HG02981 (cell line): ENCODE measurements around the gene MEI1.

Experiments
- ATAC-seq: cut with Tn5 transposase; IDR thresholded peaks from one replicate; pipeline ENCODE4 v1.9.1; 2021; ENCODE audit warnings: mild to moderate bottlenecking, moderate library complexity; ENCODE audit not compliant: unreplicated experiment

Gene MEI1

DNA sequence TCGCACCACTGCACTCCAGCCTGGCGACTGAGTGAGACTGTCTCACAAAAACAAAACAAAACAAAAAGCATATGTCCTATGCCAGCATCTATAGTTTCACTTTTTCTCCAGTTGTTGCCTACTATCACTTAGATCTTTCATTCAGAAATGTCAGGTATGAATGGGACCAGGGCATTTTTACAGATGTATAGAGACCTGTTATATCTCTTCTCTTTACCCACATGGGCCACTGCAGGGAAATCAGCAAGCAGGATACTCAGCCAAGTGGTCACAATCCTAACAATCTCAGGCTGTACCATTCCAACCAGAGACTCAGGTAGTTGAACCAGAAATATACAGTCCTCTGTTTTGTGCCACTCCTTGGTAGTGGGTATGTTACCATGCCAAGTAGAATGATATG is 117.6 kb downstream of the MEI1 start:
- no peak for ATAC-seq

DNA sequence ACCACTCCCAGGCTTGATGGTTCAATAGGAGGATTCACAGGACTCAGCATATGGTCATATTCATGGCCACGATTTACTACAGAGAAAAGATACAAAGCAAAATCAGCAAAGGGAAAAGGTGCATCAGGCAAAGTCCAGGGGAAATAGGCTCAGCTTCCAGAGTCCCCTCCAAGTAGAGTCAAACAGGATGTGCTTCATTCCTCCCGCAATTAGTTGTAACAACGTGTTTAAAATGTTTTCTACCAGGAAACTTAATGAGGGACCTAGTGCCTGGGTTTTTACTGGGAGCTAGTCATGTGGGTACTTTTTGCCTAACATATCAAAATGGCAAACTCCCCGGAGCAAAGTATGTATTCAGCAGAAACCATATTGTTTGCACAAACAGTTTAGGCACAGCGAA is 118.7 kb downstream of the MEI1 start:
- no peak for ATAC-seq

DNA sequence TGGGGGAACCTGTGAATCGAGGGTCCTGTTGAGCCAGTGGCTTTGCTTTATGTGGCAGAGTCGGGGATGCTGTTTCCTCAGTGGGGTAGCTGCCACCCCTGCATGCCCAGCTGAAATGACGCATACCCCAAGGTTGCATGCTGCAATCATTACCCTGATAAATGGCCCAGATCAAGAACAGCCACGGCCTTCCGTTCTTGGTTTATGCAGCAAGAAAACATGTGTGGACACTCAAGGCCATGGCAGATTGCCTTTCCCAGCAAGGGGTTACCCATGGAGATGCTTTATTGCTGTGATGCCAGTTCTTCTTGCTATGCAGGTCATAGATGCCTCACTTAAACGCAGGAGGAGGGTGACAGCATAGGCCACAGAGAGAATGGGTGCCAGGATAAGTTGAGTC is 119.3 kb downstream of the MEI1 start:
- no peak for ATAC-seq

DNA sequence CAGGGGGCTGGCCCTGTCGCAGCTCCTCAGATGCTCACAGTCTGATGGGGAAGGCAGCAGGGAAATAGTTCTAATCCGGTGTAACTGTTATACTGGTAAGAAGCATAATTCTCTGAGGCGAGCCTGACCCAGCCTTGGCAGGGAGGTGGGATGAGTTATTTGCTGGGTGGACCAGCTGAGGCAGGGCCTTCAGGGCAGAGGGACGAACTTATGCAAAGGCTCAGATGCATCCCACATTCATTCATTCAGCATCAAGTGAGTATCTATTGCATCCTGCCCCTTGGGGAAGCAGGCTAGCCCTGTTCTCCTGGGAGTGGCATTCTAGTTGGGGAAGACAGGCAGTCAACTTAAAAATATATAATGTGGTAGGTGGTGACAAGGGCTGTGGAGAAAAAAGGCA is 120.0 kb downstream of the MEI1 start:
- ATAC-seq = no peak

DNA sequence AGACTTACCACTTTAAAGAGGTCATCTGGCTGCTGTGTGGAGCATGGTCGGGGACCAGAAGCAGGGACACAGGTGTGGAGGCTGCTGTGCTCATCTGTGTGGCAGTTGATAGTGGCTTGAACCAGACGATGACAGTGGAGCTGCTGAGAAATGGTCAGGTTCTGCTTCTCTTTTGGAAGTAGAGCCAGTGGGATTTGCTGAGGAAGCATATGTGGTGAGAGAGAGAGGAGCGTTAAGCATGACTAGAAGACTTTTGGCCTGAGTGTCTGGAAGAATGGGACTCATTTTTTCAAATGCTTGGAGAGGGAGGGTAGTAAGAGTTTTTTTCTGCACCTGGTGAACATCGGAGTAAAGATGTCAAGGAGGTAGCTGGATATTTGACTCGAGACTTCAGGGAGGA is 121.1 kb downstream of the MEI1 start:
- no peak for ATAC-seq

DNA sequence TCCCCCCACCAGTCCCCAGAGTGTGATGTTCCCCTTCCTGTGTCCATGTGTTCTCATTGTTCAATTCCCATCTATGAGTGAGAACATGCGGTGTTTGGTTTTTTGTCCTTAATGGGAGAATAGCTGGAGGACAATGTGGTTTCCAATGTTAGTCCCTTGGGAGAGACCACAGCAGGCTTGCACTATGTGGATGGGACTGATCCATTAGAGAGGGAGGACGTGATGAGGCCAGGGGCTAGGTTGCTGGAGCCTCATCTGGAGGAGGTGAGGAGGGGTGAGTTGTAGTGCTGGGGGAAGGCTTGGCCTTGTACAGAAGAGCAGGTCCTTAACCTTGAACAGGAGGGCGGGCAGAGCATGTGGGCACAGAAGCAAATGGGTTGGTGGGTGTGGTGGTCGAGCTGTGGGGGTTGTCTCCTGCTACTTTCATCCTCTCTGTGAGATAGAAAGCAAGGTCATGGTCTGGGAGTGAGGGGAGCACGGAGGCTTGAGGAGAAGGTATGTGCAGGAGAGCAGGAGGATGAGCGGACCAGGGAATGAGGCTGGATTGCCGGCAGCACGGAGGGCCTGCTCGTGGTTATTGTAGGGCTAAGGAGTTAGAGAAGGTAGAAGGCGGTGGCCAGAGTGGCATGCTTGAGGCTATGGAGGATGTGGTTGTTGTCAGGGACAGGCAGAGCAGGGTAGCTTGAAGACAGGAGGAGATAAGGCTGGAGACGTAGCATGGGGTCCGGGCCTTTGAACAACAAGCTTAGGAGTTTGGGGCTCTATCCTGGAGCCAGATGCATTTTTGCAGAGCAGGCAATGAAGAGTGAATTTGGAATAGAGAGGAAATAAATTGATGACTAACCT is 122.4 kb downstream of the MEI1 start:
- no peak for ATAC-seq

DNA sequence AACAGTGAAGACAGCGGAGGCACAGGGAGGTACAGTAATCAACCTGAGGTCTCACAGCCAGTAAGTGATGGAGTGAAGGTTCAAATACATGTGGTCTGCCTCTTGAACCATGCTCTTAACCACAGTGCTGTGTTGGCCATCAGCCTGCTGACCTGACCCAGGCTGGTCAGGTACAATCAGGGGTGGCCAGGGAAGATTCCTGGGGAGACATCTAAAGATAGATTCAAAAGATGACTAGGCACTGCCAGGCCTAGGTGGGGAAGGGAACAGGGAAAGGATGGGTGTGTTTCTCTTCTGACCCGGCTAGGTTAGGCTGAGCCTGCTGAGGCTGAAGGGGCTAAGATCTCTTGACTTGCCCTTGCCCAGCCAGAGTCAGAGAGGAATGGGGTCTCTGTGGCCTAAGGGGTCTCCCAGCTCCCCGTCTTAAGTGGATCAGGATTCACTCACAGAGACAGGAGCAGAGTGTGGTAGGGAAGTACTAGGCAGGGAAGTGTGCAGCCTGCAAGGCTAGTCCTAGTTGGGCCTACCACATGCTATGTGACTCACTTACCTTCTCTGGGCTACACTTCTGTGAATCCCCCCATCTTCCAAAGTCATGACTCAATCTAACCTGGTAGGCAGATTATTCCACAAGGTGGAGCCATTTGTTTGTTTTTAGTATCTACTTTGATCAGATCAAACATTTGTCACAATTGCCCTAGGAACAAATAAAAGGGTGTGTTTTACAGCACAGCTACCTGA is 123.2 kb downstream of the MEI1 start:
- no peak for ATAC-seq

DNA sequence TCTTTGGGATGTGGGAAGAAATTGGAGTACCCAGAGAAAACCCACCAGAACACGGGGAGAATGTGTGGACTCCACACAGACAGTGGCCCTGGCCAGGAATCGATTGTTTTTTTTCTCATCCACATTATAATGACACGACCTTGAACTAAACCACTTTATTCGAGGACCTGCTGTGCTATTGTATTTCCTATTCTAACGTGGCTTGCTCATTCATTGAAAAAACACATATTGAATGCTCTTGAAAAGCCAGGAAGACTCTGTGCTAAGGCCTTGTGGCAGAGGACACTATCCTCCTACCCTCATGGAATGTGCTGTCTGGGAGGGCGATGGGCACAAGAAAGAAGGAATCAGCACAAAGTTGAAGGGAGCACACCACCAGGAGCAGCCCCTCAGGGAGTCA is 124.5 kb downstream of the MEI1 start:
- no peak for ATAC-seq

DNA sequence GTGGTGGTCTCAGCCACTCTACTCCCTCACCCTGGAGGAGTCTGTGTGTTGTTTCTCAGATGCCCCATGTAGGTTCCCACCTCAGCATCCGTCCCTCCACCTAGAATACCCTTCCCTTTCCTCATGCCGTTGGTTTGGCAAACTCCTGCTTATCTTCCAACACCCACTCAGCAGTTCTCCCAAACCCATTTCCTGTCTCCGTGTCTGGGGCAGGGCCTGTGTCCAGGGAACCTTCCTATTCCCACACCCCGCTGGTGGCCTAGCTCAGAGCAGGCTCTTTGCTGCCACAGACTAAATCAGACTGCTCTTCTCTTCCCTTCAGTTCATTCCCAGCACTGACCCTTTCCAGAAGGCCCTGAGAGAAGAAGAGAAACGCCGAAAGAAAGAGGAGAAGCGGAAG is 126.1 kb downstream of the MEI1 start:
- ATAC-seq = no peak

DNA sequence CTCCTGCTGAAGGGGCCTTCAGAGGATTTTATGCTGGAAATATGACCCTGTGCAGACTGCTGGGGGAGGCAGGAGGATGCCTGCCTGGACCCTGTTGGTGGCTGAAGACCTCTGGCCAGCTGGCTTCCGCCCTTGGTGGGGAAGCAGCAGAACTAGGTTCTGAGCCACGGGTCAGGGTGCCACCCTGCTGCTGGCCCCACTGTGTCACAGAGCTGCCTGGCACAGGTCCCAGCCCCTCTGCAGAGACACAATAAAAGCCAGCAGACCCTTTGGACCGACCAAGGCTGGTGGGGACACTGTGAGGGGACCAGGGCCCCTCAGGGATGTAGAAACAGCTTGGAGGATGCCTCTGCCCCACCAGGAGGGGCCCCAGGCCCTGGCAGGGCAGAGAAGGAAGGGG is 126.7 kb downstream of the MEI1 start:
- no peak for ATAC-seq

DNA sequence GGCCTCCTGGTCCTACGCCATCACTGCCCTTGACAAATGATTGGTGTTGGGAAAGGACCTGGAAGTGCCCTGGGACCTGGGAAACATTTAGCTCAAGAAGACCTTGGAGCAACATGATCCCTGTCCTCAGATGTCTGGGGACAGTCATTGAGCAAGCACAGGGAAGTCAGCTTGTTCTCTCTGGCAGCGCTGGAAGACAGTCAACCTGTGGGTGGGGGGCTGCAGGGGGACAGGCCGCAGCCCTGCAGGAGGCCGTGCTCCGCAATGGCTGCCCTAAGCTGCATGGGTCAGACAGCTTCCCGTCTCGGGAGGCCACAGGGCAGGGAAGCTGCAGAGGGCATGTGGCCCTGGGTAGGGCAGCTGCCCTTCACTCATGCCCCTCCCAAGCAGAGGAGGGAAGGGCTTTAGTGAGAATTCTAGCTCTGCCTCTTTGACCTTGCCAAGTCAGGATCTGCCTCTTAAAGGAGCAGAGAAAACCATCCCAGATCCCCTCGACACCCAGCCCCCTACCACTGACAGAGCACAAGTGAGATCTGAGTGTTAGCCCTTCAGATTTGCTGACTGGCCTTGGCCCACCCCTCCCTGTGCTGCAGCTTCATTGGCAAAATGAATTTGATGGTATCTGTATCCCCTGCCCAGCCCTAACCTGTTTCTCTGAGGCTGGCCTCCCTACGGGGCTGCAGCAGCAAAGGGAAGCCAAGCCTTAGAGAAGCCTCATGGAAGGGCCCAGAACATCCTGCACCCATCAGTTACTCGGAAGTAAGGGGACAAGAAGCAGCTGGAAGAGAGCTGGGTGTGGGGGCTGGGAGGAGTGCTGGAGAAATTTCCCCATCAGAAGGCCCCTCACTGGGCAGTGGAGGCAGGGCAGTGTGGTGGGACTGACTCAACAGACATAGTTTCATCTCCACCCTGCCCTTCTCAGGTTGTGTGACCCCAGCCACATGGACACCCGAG is 127.4 kb downstream of the MEI1 start:
- ATAC-seq = no peak

DNA sequence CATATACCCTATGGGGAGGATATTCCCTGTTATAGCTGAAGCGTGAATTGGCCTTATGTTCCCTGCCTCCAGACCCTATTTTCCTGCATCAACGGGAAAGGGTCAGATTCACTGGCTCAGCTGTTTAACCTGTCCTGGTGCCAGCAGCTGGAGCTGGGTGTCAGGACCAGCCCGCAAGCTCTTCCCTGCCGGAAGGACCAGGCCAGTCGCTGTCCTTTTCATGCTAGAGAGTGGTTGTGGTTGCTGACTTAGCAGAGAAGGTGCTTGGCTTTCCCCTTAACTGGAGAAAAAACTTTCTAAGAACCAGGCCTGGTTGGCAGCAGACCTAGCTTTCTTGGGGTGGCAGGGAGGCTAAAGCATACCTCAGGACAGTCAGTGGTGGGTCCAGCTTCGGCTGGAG is 128.4 kb downstream of the MEI1 start:
- no peak for ATAC-seq

DNA sequence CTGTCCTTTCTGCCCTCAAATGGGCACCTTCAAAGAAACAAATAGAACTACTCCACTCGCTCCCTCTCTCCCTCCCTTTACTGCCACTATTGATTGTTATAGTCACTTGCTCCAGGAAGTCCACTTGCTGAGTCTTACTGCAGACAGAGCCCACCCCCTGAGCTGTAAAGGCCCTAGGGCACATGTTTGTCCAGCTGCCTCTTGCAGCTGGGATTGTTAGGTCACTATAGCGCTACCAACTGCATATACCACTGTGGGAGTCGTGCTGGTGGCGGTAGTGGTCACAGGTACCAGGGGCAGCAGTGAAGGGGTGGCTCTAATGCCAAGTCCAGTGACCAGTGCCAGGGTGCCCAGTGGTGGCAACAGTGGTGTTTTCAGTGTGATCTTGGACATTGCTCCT is 129.2 kb downstream of the MEI1 start:
- ATAC-seq = no peak

DNA sequence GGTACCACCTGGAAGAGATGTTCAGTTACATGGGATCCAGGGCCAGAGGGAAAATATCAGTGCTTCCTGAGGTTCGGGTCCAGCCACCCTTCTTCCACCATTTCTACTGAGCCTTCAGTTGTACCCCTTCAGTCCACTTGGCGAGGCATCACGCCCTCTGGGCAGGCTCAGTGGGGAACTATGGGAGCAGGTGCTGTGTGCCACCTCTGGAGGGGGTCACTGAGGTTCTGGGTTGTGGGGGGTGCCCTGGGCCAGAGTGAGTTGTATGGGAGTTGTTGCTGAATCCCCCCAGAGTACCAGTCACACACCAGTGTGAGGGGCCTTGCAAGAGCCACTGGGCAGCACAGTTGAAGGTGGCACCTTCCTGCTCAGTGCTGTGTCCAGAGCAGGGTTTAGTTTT is 130.9 kb downstream of the MEI1 start:
- ATAC-seq = no peak

DNA sequence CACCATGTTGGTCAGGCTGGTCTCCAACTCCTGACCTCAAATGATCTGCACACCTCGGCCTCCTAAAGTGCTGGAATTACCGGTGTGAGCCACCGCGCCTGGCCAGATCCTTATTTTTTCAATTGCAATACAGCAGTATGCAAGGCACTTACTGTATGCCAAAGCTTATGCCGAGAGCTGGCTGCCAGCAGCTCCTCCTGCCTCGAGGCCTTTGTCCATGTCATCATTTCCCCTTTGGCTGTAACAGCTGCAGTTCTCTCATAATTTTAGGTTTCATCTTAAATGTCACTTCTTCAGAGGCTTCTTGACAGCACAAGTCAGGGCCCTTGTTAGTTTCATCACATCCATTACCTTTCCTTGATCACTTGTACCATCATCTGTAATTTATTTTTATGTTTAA is 132.1 kb downstream of the MEI1 start:
- ATAC-seq = no peak

DNA sequence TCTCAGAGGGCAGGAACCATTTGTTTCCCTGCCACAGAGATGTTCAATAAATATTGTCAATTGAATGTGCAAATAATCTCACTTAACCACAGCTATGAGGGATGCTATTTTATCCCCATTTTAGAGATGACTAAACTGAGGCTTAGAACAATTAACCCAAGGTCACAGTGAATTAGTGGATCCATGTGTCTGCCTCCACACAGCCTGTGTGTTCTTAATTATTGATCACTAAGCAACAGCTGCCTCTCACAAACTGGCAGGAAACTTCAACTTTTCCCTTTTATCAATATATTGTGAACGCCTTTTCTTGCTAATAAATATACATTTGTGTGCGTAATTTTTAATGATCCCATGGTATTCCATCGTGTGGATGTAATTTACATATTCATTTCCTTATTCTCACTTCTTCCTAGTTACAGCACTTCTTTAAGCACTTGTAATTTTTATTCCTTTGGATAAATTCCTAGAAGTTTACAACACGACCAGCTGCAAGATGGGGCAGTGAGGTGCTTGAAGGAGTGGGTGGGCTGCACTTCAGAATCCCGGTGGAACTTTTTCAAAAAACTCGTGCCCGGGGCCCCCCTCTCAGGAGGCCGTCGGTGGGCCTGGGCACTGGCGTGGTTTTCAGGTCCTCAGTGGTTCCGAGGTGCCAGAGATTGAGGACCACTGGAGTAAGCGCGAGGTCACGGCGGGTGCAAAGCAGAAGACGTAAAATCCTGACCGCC is 132.7 kb downstream of the MEI1 start:
- ATAC-seq = peak; percentile 1

DNA sequence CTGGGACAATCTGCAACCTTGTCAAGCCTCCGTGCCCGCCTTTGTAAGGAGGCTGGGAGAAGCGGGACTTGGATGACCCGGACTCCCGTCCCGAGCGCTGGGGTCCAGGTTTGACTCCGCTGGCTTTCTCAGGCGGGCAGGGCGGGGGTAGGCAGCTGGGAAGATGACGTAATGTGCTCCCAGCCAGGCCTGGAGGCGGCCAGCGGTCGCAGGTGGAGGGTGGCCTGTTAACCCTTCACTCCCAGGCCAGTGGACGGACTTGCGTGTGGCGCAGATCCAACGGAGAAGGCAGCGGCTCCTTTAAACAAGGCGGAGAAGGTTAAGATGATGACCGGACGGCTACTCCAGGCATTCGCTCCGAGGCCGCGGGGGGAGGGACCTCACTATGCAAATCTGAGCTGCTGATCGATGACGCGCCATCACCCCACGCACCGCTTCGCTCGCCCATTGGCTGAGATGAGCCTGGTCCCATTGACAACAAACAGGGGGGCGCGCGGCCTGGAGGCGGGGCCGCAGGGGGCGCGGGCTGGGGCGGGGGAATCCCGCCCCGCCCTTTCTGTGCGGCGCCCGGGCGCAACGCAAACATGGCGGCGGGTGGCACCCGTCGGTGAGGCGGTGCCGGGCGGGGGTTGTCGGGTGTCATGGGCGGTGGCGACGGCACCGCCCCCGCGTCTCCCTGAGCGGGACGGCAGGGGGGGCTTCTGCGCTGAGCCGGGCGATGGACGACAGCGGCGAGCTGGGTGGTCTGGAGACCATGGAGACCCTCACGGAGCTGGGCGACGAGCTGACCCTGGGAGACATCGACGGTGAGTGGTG is 133.5 kb downstream of the MEI1 start, which contains the start of gene SREBF2:
TSS of gene SREBF2 (plus strand) at position 553 of the 816 bp plus-strand sequence. CDS start at position 719, 166 bp downstream.
- ATAC-seq = peak; percentile 81

DNA sequence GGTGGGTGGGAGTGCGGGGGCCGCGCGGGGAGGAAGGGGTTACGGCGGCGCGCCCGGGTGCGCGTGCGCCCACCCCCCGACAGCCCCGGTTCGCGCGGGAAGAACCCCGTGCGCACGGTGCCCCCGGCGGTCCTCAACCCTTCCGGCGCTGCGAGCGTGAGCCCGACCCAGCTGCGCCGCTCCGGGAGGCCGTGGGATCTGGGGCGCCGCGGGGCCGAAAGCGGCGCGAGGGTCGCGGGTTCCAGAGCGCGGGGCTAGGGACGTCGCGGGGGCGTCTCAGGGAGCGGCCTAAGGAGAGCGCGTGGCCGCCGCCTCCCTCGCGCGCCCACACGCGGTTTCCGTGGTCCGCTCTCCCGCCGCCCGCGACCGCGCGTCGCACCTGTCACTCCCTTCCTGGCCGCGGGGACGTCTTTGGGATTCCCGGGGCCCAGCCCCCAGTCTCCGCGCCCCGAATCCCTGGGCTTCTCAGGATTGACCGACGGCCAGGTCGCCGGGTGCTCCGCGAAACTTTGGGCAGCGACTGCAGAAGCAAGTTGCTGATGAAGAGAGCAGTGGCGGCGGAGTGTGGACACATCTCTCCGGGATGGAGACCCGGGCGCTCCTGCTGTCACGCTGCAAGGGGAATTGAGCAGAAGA is 134.2 kb downstream of the MEI1 start:
- ATAC-seq = no peak
